Measurements from ENCODE around the gene ST6GALNAC3.

GRCh38 chr1:76156987-76157386, 82.4 kb downstream of the ST6GALNAC3 start:
- TF ChIP-seq, protein P1, sequence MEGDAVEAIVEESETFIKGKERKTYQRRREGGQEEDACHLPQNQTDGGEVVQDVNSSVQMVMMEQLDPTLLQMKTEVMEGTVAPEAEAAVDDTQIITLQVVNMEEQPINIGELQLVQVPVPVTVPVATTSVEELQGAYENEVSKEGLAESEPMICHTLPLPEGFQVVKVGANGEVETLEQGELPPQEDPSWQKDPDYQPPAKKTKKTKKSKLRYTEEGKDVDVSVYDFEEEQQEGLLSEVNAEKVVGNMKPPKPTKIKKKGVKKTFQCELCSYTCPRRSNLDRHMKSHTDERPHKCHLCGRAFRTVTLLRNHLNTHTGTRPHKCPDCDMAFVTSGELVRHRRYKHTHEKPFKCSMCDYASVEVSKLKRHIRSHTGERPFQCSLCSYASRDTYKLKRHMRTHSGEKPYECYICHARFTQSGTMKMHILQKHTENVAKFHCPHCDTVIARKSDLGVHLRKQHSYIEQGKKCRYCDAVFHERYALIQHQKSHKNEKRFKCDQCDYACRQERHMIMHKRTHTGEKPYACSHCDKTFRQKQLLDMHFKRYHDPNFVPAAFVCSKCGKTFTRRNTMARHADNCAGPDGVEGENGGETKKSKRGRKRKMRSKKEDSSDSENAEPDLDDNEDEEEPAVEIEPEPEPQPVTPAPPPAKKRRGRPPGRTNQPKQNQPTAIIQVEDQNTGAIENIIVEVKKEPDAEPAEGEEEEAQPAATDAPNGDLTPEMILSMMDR (IDR thresholded peaks at IDR 0.05), result no peak
- no peak for TF ChIP-seq EP300 (IDR thresholded peaks at IDR 0.05; ENCODE audit: low read depth)
